Measurements from ENCODE around the gene LEF1. TPM values are rescaled to one million over a fixed set of nuclear protein-coding genes. Genes with fewer than 3 reads are reported as not detected.

Gene LEF1
- total RNA-seq, 4 donors from 2014 or later = 0.42 to 3.6 (median 1.9) TPM

DNA sequence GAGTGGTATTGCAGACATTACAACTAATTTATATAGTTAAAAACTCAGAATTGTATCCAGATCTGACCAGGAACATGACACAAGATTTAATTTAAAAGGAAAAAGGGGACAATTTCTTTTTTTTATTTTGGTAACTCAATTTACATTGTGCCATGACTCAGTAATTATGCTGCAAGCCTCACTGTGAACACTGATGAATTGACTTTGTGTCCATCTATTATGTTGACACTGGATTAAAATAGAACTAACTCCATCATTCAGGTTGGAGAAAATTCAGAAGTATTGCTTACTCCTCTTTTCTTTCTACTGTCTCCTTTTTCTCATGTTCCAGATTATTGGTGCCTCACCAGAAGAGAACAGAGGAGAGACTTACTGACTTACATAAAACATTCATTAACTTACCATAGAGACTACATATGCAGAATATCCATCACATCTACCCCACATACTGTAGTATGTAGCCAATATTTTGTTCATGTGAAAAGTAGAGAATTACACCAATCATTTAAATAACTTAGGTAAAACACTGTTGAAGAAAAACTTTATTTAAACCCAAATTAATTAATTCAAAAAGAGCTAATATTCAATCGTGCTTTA is 15.8 kb upstream of the LEF1 start:
- intact Hi-C loops (cut with DNase I) = no loop called here
- Histone ChIP-seq H3K9me3 (no peaks in the 10 kb centered on the region), H3K27ac (replicated peaks in 1 of 4) (no peak overlapping the region), H3K4me1 (no peaks in the 10 kb centered on the region), H3K4me3 (no peak overlapping the region), H3K36me3 (no peaks in the 10 kb centered on the region), H3K27me3 (peaks cover 0 to 1% (median 0%) of the 10 kb centered on the region in 4 donors)
- no peak for DNase-seq (ENCODE audit: extremely low spot score)
- TF ChIP-seq, protein P1, sequence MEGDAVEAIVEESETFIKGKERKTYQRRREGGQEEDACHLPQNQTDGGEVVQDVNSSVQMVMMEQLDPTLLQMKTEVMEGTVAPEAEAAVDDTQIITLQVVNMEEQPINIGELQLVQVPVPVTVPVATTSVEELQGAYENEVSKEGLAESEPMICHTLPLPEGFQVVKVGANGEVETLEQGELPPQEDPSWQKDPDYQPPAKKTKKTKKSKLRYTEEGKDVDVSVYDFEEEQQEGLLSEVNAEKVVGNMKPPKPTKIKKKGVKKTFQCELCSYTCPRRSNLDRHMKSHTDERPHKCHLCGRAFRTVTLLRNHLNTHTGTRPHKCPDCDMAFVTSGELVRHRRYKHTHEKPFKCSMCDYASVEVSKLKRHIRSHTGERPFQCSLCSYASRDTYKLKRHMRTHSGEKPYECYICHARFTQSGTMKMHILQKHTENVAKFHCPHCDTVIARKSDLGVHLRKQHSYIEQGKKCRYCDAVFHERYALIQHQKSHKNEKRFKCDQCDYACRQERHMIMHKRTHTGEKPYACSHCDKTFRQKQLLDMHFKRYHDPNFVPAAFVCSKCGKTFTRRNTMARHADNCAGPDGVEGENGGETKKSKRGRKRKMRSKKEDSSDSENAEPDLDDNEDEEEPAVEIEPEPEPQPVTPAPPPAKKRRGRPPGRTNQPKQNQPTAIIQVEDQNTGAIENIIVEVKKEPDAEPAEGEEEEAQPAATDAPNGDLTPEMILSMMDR (IDR thresholded peaks at IDR 0.05) = no peak
- TF ChIP-seq POLR2A (IDR thresholded peaks at IDR 0.05; ENCODE audit: low read depth) (no peak), POLR2AphosphoS5 (IDR thresholded peaks at IDR 0.05) (no peak), EP300 (IDR thresholded peaks at IDR 0.05) (no peak)
- 85% methylated on average over 1 of the region's 1 CpG for WGBS

DNA sequence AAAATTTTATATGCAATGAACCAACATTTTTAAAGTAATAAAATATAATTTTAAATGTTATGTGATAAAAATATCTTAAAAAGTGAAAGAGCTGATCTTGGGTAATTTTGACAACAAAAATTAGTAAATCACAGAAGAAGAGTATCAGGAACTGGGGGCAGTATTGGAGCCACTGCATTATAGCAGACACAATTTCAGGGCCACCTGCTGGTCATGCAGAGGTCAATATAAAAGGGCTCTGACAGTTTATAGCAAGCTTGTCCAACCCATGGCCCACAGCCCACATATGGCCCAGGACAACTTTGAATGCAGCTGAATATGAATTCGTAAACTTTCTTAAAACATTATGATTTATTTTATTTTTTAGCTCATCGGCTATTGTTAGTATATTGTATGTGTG is 13.0 kb upstream of the LEF1 start:
- 70% methylated on average over 2 of the region's 2 CpGs for WGBS
- Histone ChIP-seq H3K27me3 (peaks cover 0 to 15% (median 0%) of the 10 kb centered on the region in 4 donors), H3K36me3 (no peaks in the 10 kb centered on the region), H3K27ac (replicated peaks in 1 of 4) (no peak overlapping the region), H3K4me3 (no peak overlapping the region), H3K9me3 (no peaks in the 10 kb centered on the region), H3K4me1 (no peaks in the 10 kb centered on the region)
- TF ChIP-seq POLR2AphosphoS5 (IDR thresholded peaks at IDR 0.05) (no peak), POLR2A (IDR thresholded peaks at IDR 0.05; ENCODE audit: low read depth) (no peak), EP300 (IDR thresholded peaks at IDR 0.05) (no peak)
- TF ChIP-seq, protein P1 (IDR thresholded peaks at IDR 0.05) = no peak
- DNase-seq (ENCODE audit: extremely low spot score) = no peak
- intact Hi-C loops (cut with DNase I) = no loop called here

DNA sequence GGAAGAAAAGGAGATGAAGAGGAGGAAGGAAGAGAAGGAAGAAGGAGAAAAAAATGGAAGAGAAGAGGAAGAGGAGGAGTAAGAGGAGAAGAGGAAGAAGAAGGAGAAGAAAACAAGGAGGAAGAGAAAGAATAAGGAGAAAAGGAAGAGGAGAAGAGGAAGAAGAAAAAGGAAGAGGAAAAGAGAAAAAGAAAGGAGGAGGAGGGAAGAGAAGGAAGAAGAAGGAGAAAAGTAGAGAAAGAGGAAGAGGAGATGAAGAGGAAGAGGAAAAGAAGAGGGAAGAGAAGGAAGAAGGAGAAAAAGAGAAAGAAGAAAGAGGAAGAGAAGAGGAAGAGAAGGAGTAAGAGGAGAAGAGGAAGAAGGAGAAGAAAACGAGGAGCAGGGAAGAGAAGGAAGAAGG is 11.8 kb upstream of the LEF1 start:
- H3K9me3 ChIP-seq = no peaks in the 10 kb centered on the region
- no peaks in the 10 kb centered on the region for H3K4me1 ChIP-seq
- 72% methylated on average over 1 of the region's 1 CpG for WGBS
- H3K4me3 ChIP-seq = no peak overlapping the region
- intact Hi-C loops (cut with DNase I) = no loop called here
- peaks cover 0 to 21% (median 0%) of the 10 kb centered on the region in 4 donors for H3K27me3 ChIP-seq
- DNase-seq (ENCODE audit: extremely low spot score) = no peak
- no peak for TF ChIP-seq POLR2A (IDR thresholded peaks at IDR 0.05; ENCODE audit: low read depth)
- TF ChIP-seq, protein P1 (IDR thresholded peaks at IDR 0.05) = no peak
- no peak for TF ChIP-seq POLR2AphosphoS5 (IDR thresholded peaks at IDR 0.05)
- TF ChIP-seq EP300 (IDR thresholded peaks at IDR 0.05) = no peak
- no peak overlapping the region for H3K27ac ChIP-seq (replicated peaks in 1 of 4)
- H3K36me3 ChIP-seq = no peaks in the 10 kb centered on the region

DNA sequence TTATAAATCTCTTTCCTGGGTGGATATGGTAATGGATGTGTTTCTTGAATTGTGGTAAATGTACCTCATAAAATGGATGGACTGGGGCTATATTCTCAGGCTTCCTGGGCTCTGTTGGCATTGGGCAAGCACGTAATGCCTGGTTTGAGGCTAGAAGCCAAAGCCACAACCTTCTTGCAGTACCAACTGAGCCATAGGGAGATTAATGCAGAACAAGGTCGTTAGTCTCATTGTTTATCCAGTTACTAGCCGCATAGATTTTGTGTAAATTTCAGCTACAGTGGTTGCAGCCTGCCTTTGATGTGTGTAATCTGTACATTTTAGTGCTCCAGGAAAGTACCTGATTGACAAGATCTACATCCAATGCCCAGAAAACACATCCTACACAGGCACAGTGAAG is 7.2 kb upstream of the LEF1 start:
- intact Hi-C loops (cut with DNase I) = no loop called here
- DNase-seq (ENCODE audit: extremely low spot score) = no peak
- H3K4me3 ChIP-seq = no peak overlapping the region
- H3K27me3 ChIP-seq = peaks cover 4 to 60% (median 24%) of the 10 kb centered on the region in 4 donors
- H3K9me3 ChIP-seq = no peaks in the 10 kb centered on the region
- H3K4me1 ChIP-seq = peaks cover 18 to 27% (median 22%) of the 10 kb centered on the region in 4 donors
- 77% methylated on average over 3 of the region's 3 CpGs for WGBS
- TF ChIP-seq, protein P1 (IDR thresholded peaks at IDR 0.05) = no peak
- TF ChIP-seq POLR2AphosphoS5 (IDR thresholded peaks at IDR 0.05) (no peak), POLR2A (IDR thresholded peaks at IDR 0.05; ENCODE audit: low read depth) (no peak), EP300 (IDR thresholded peaks at IDR 0.05) (no peak)
- no peak overlapping the region for H3K27ac ChIP-seq (replicated peaks in 1 of 4)
- no peaks in the 10 kb centered on the region for H3K36me3 ChIP-seq

DNA sequence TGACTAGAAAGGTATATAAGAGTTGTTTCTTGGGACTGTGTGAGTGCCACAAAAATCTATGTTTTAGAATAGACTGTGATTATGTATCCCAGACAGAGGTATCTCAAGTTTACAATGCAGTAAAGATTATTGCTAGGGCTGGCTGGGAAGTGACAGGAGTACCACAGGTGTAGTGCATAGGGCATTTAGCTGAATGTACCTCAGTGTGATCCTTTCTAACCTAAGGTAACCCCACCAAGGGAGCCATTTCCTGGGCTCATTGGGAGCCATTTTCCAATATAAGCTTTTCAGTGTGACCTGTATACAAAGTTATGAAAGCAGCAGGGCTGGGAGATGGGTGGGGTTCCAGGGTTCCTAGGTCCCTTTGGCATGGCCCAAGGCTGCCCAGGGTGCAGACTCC is 6.1 kb upstream of the LEF1 start:
- no peaks in the 10 kb centered on the region for H3K9me3 ChIP-seq
- peaks cover 4 to 72% (median 34%) of the 10 kb centered on the region in 4 donors for H3K27me3 ChIP-seq
- intact Hi-C loops (cut with DNase I) = no loop called here
- no peaks in the 10 kb centered on the region for H3K36me3 ChIP-seq
- H3K4me1 ChIP-seq = peaks cover 18 to 27% (median 22%) of the 10 kb centered on the region in 4 donors
- H3K27ac ChIP-seq (replicated peaks in 1 of 4) = no peak overlapping the region
- no peak for TF ChIP-seq EP300 (IDR thresholded peaks at IDR 0.05)
- TF ChIP-seq, protein P1 (IDR thresholded peaks at IDR 0.05) = no peak
- TF ChIP-seq POLR2AphosphoS5 (IDR thresholded peaks at IDR 0.05) = no peak
- TF ChIP-seq POLR2A (IDR thresholded peaks at IDR 0.05; ENCODE audit: low read depth) = no peak
- H3K4me3 ChIP-seq = no peak overlapping the region
- DNase-seq (ENCODE audit: extremely low spot score) = no peak

All from esophagus muscularis mucosa (tissue), 4 donors.